BLaER1 (cell line): Measurements from ENCODE around the gene RNFT2.
"Not testable (repeated sequence)": the region's sequence is repeated elsewhere in the genome, so short reads cannot be mapped to it uniquely, and the experiment has no call there.

Source experiments
- H3K27ac ChIP-seq: shearing (Covaris generic); formaldehyde crosslinking; 2 replicates; pipeline ENCODE4 v1.8.1; 2022
- H3K27me3 ChIP-seq: shearing (Covaris generic); formaldehyde crosslinking; 2 replicates; pipeline ENCODE4 v1.8.1; 2022
- H3K36me3 ChIP-seq: shearing (Covaris generic); formaldehyde crosslinking; 2 replicates; pipeline ENCODE4 v1.8.1; 2022
- H3K4me1 ChIP-seq: shearing (Covaris generic); formaldehyde crosslinking; 2 replicates; pipeline ENCODE4 v1.8.1; 2022
- H3K4me2 ChIP-seq: shearing (Covaris generic); formaldehyde crosslinking; 2 replicates; pipeline ENCODE4 v1.8.1; 2022
- H3K4me3 ChIP-seq: shearing (Covaris generic); formaldehyde crosslinking; 2 replicates; pipeline ENCODE4 v1.8.1; 2022
- H3K9ac ChIP-seq: shearing (Covaris generic); formaldehyde crosslinking; 2 replicates; pipeline ENCODE4 v1.8.1; 2022
- H3K9me3 ChIP-seq: shearing (Covaris generic); formaldehyde crosslinking; 2 replicates; pipeline ENCODE4 v1.8.1; 2022
- H4K20me1 ChIP-seq: shearing (Covaris generic); formaldehyde crosslinking; 2 replicates; pipeline ENCODE4 v1.8.1; 2022
- Cebpa-rat ChIP-seq: shearing (Covaris generic); IDR thresholded peaks from 2 replicates; pipeline ENCODE4 v1.8.1; 2022

The RNFT2 gene

GRCh38 chr12:116779597-116779996, 41.5 kb downstream of the RNFT2 start:
- Histone ChIP-seq H3K27me3 (no peaks in the 10 kb centered on the region), H3K4me2 (no peak overlapping the region), H3K9me3 (peaks cover 24% of the 10 kb centered on the region), H3K36me3 (peaks cover 47% of the 10 kb centered on the region), H3K9ac (no peak overlapping the region), H3K4me1 (peaks cover 31% of the 10 kb centered on the region), H3K4me3 (no peak overlapping the region), H3K27ac (no peak overlapping the region), H4K20me1 (no peaks in the 10 kb centered on the region)
- TF ChIP-seq Cebpa-rat = no peak

- no peaks in the 10 kb centered on the region for H4K20me1 ChIP-seq
- no peaks in the 10 kb centered on the region for H3K27me3 ChIP-seq
- H3K27ac ChIP-seq = no peak overlapping the region
- H3K4me3 ChIP-seq = no peak overlapping the region
- no peak for TF ChIP-seq Cebpa-rat
- peaks cover 24% of the 10 kb centered on the region for H3K9me3 ChIP-seq
- H3K4me1 ChIP-seq = peaks cover 31% of the 10 kb centered on the region
- H3K4me2 ChIP-seq = peak overlapping the region; percentile 40; the same call in 1 of the 2 replicates
- peaks cover 58% of the 10 kb centered on the region for H3K36me3 ChIP-seq
- H3K9ac ChIP-seq = no peak overlapping the region
Measured at GRCh38 chr12:116780942-116781341, 42.8 kb downstream of the RNFT2 start.

GRCh38 chr12:116783525-116784237, 45.6 kb downstream of the RNFT2 start:
- TF ChIP-seq Cebpa-rat = no peak
- no peaks in the 10 kb centered on the region for H3K27me3 ChIP-seq
- no peak overlapping the region for H3K27ac ChIP-seq
- H4K20me1 ChIP-seq = no peaks in the 10 kb centered on the region
- H3K36me3 ChIP-seq = peaks cover 69% of the 10 kb centered on the region
- H3K4me2 ChIP-seq = no peak overlapping the region
- peaks cover 23% of the 10 kb centered on the region for H3K9me3 ChIP-seq
- peaks cover 16% of the 10 kb centered on the region for H3K4me1 ChIP-seq
- H3K9ac ChIP-seq = no peak overlapping the region
- H3K4me3 ChIP-seq = no peak overlapping the region

- Histone ChIP-seq H3K27me3 (no peaks in the 10 kb centered on the region), H4K20me1 (no peaks in the 10 kb centered on the region), H3K27ac (no peak overlapping the region), H3K36me3 (peaks cover 64% of the 10 kb centered on the region), H3K4me1 (peaks cover 16% of the 10 kb centered on the region), H3K4me3 (no peak overlapping the region), H3K9ac (no peak overlapping the region), H3K4me2 (no peak overlapping the region), H3K9me3 (peaks cover 18% of the 10 kb centered on the region)
- no peak for TF ChIP-seq Cebpa-rat
Measured at GRCh38 chr12:116784238-116784612, 46.1 kb downstream of the RNFT2 start.

GRCh38 chr12:116789562-116789961, 51.4 kb downstream of the RNFT2 start:
- H4K20me1 ChIP-seq, H3K4me3 ChIP-seq, H3K4me1 ChIP-seq, H3K9ac ChIP-seq, H3K4me2 ChIP-seq, H3K9me3 ChIP-seq, H3K27ac ChIP-seq, H3K27me3 ChIP-seq: not testable (repeated sequence)
- peaks cover 28% of the 10 kb centered on the region for H3K36me3 ChIP-seq

- H3K27ac ChIP-seq = no peak overlapping the region
- H3K27me3 ChIP-seq = no peaks in the 10 kb centered on the region
- H3K4me2 ChIP-seq = no peak overlapping the region
- no peaks in the 10 kb centered on the region for H4K20me1 ChIP-seq
- no peak for TF ChIP-seq Cebpa-rat
- H3K9ac ChIP-seq = no peak overlapping the region
- no peak overlapping the region for H3K4me3 ChIP-seq
- 0 out of 2 replicates have a peak, but pooled peaks cover 6% of the 10 kb centered on the region for H3K9me3 ChIP-seq
- peaks cover 23% of the 10 kb centered on the region for H3K36me3 ChIP-seq
- no peaks in the 10 kb centered on the region for H3K4me1 ChIP-seq
Measured at GRCh38 chr12:116790066-116790465, 52.0 kb downstream of the RNFT2 start.

- no peak overlapping the region for H3K9ac ChIP-seq
- H3K4me1 ChIP-seq = no peaks in the 10 kb centered on the region
- H4K20me1 ChIP-seq = no peaks in the 10 kb centered on the region
- no peak for TF ChIP-seq Cebpa-rat
- peaks cover 9% of the 10 kb centered on the region for H3K36me3 ChIP-seq
- H3K27ac ChIP-seq = no peak overlapping the region
- no peaks in the 10 kb centered on the region for H3K27me3 ChIP-seq
- peaks cover 4% of the 10 kb centered on the region for H3K9me3 ChIP-seq
- no peak overlapping the region for H3K4me3 ChIP-seq
- no peak overlapping the region for H3K4me2 ChIP-seq
Measured at GRCh38 chr12:116792403-116792802, 54.3 kb downstream of the RNFT2 start.

- no peak overlapping the region for H3K27ac ChIP-seq
- no peaks in the 10 kb centered on the region for H4K20me1 ChIP-seq
- no peak overlapping the region for H3K9ac ChIP-seq
- no peak overlapping the region for H3K4me3 ChIP-seq
- TF ChIP-seq Cebpa-rat = no peak
- H3K9me3 ChIP-seq = peaks cover 27% of the 10 kb centered on the region
- peaks cover 27% of the 10 kb centered on the region for H3K36me3 ChIP-seq
- no peaks in the 10 kb centered on the region for H3K27me3 ChIP-seq
- H3K4me1 ChIP-seq = 0 out of 2 replicates have a peak, but pooled peaks cover 4% of the 10 kb centered on the region
- H3K4me2 ChIP-seq = no peak overlapping the region
Measured at GRCh38 chr12:116794725-116795124, 56.6 kb downstream of the RNFT2 start.

- Histone ChIP-seq H4K20me1 (no peaks in the 10 kb centered on the region), H3K4me3 (no peak overlapping the region), H3K4me1 (peaks cover 25% of the 10 kb centered on the region), H3K9ac (no peak overlapping the region), H3K27ac (no peak overlapping the region), H3K9me3 (peaks cover 32% of the 10 kb centered on the region), H3K27me3 (no peaks in the 10 kb centered on the region), H3K36me3 (peaks cover 26% of the 10 kb centered on the region), H3K4me2 (no peak overlapping the region)
- TF ChIP-seq Cebpa-rat = no peak
Measured at GRCh38 chr12:116797885-116798284, 59.8 kb downstream of the RNFT2 start.

GRCh38 chr12:116798719-116799118, 60.6 kb downstream of the RNFT2 start:
- 0 out of 2 replicates have a peak overlapping the region, but pooled peaks have one; percentile 32 for H3K27ac ChIP-seq
- H4K20me1 ChIP-seq = no peaks in the 10 kb centered on the region
- no peaks in the 10 kb centered on the region for H3K27me3 ChIP-seq
- peaks cover 26% of the 10 kb centered on the region for H3K36me3 ChIP-seq
- TF ChIP-seq Cebpa-rat = no peak
- H3K4me3 ChIP-seq = no peak overlapping the region
- no peak overlapping the region for H3K9ac ChIP-seq
- H3K4me1 ChIP-seq = peaks cover 33% of the 10 kb centered on the region
- H3K4me2 ChIP-seq = no peak overlapping the region
- H3K9me3 ChIP-seq = peaks cover 32% of the 10 kb centered on the region

- no peak overlapping the region for H3K4me3 ChIP-seq
- H4K20me1 ChIP-seq = no peaks in the 10 kb centered on the region
- no peak overlapping the region for H3K4me2 ChIP-seq
- H3K27ac ChIP-seq = no peak overlapping the region
- H3K4me1 ChIP-seq = peaks cover 46% of the 10 kb centered on the region
- no peak overlapping the region for H3K9ac ChIP-seq
- H3K36me3 ChIP-seq = peaks cover 26% of the 10 kb centered on the region
- H3K27me3 ChIP-seq = no peaks in the 10 kb centered on the region
- H3K9me3 ChIP-seq = peaks cover 32% of the 10 kb centered on the region
- no peak for TF ChIP-seq Cebpa-rat
Measured at GRCh38 chr12:116799955-116800354, 61.8 kb downstream of the RNFT2 start.
